GM06990 (cell line): ENCODE data around the gene ADCY1.

Source experiments
- DNase-seq: peaks from one replicate; pipeline ENCODE4 v3.0.0-alpha.2; 2011; ENCODE audit not compliant: insufficient read length; ENCODE audit errors: extremely low read depth
- H3K27me3 ChIP-seq: replicated peaks from 2 replicates; pipeline ENCODE4 v1.6.0; 2011; ENCODE audit warnings: low read length; ENCODE audit not compliant: control insufficient read depth, insufficient read depth
- H3K36me3 ChIP-seq: 2 replicates; pipeline ENCODE4 v1.5.1; 2011; ENCODE audit warnings: low read length; ENCODE audit not compliant: control insufficient read depth, insufficient read depth
- H3K4me3 ChIP-seq: replicated peaks from 2 replicates; pipeline ENCODE4 v1.5.1; 2011; ENCODE audit warnings: low read depth, mild to moderate bottlenecking, control low read depth, low read length
- TF ChIP-seq, protein P1 (sequence below): IDR thresholded peaks from 2 replicates; pipeline ENCODE4 v1.5.1; 2011; ENCODE audit warnings: low read length, control low read depth, mild to moderate bottlenecking, inconsistent platforms; ENCODE audit not compliant: insufficient read depth, poor library complexity, severe bottlenecking

Gene ADCY1

DNA sequence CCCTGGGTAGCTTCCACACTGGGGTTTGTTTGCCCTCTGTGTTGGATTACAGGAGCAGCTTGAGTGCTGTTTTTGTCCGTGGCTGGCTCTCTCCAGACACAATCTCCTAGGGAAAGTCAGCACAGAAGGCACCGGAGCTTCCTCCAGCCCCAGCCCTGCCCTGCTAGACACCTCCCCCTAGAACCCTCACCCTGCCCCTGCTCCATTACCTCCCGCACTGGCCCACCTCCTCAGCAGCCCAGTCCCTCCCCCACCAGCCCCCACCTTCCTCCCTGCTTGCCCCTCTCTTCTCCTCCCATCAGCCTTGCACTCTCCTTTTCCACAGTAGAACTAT lies 130.5 kb downstream of the ADCY1 start:
- H3K27me3 ChIP-seq, result no peaks in the 10 kb centered on the region
- no peaks in the 10 kb centered on the region; the same call in 1 of the 2 replicates for H3K36me3 ChIP-seq
- TF ChIP-seq, protein P1, sequence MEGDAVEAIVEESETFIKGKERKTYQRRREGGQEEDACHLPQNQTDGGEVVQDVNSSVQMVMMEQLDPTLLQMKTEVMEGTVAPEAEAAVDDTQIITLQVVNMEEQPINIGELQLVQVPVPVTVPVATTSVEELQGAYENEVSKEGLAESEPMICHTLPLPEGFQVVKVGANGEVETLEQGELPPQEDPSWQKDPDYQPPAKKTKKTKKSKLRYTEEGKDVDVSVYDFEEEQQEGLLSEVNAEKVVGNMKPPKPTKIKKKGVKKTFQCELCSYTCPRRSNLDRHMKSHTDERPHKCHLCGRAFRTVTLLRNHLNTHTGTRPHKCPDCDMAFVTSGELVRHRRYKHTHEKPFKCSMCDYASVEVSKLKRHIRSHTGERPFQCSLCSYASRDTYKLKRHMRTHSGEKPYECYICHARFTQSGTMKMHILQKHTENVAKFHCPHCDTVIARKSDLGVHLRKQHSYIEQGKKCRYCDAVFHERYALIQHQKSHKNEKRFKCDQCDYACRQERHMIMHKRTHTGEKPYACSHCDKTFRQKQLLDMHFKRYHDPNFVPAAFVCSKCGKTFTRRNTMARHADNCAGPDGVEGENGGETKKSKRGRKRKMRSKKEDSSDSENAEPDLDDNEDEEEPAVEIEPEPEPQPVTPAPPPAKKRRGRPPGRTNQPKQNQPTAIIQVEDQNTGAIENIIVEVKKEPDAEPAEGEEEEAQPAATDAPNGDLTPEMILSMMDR, result no peak
- DNase-seq, result no peak
- no peak overlapping the region for H3K4me3 ChIP-seq

DNA sequence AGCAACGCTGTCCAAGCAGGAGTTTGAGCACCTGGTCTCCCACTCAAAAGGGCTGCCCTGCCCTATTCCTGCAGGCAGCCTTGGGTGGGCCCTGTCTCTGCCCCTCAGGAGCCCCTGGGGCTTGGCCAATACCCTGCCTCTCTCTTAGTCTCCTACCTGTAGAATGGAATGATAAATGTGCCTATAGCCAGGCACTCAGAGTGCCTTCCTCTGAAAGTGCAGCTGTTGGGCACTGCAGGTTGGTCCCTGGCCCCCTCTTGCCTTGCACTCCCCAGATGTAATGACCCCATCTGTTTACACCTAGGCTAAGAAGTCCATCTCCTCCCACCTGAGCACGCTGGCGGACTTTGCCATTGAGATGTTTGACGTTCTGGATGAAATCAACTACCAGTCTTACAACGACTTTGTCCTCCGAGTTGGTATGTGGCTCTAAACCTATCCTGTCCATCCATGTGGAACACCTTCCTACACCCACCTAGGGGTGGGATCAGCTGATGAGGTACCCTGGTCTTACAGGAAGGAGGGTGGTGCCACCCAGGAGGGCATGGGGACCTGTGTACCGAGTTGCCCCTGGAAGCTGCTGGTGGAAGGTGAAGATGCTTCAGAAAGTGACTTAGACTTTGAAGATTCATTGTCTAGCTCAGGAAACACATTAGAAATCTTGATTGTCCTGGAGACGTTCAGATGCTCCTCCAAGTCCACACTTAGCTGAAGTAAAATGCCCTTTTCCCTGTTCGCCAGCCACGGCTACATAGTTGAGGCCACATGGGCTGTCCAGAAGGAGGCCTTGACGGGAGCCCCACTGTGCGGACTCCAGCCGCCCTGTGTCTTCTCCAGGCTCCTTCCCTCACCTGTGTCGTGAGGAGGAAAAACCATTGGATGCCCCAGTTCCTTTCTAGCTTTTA lies 134.1 kb downstream of the ADCY1 start:
- no peaks in the 10 kb centered on the region for H3K27me3 ChIP-seq
- TF ChIP-seq, protein P1, result no peak
- DNase-seq, result no peak
- H3K36me3 ChIP-seq, result peaks cover 3% of the 10 kb centered on the region; the same call in 1 of the 2 replicates
- no peak overlapping the region for H3K4me3 ChIP-seq

GRCh38 chr7:45709168-45710042 lies 135.2 kb downstream of the ADCY1 start:
- TF ChIP-seq, protein P1, result no peak
- peaks cover 5% of the 10 kb centered on the region; the same call in 1 of the 2 replicates for H3K36me3 ChIP-seq
- no peak overlapping the region for H3K4me3 ChIP-seq
- no peaks in the 10 kb centered on the region for H3K27me3 ChIP-seq
- DNase-seq, result no peak

DNA sequence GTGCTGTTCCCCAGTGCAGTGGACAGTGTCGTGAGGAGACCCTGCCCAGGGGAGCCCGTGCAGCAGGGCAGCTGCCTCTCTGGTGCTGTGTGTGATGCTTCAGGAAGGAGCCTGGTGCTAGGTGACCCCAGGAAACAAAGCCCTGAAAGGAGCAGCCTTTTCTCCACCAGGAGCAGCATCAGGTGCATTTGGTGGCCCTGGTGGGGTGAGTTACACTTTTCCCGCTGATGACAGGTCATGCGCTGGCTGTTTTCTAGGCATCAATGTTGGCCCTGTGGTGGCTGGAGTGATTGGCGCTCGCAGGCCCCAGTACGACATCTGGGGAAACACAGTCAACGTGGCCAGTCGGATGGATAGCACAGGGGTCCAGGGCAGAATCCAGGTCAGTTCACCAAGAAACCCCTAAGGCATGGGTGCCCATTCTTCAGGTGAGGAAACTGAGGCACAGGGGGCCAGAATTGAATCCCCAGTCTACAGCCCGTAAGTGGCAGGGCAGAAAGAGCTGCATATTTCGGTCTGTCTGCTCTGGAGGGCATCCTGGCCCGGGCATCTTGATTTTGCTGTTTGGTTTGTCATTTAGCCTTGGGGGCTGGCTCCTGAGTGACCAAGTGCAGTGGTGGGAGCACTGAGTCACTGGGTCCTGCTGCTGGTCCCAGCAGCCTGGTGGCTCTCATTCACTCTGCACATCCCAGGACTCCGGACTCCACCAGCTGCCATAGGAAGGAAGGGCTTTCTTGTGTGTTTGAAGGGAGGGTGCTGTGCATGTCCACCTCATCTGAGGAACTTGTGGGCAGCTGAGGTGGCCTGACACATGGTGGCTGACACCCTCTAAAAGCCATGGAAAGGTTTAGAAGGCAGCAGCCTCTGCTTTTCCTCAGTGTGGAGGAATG lies 136.3 kb downstream of the ADCY1 start:
- no peak for DNase-seq
- H3K4me3 ChIP-seq, result no peak overlapping the region
- H3K27me3 ChIP-seq, result no peaks in the 10 kb centered on the region
- H3K36me3 ChIP-seq, result peaks cover 5% of the 10 kb centered on the region; the same call in 1 of the 2 replicates
- TF ChIP-seq, protein P1, result no peak

- TF ChIP-seq, protein P1, result no peak
- no peak for DNase-seq
- H3K36me3 ChIP-seq, result peaks cover 5% of the 10 kb centered on the region; the same call in 1 of the 2 replicates
- H3K27me3 ChIP-seq, result no peaks in the 10 kb centered on the region
- no peak overlapping the region for H3K4me3 ChIP-seq
Measured at GRCh38 chr7:45711161-45711490, 137.0 kb downstream of the ADCY1 start.
